IMR-90 (cell line): ENCODE data around the gene JMJD8. TPM values are rescaled to one million over a fixed set of nuclear protein-coding genes. Genes with fewer than 3 reads are reported as not detected.
A peak's percentile ranks its signal among the peaks of the same experiment; 100 is the strongest.

ENCODE experiments used
- ATAC-seq: fragments of 200-7000 bp; cut with Tn5 transposase; 2 replicates; pipeline ENCODE4 v1.9.1; 2020; ENCODE audit warnings: low read depth, mild to moderate bottlenecking, moderate library complexity
- BruUV-seq: library from RNA; stranded (reverse); fragments of 400-500 nt; replicated peaks from 2 replicates; lab custom pipeline; 2021; lab: Mats Ljungman, UMichigan
- CTCF ChIA-PET: fragments of 300-600 bp; formaldehyde crosslinking; extraction: SDS; loops from one replicate; lab custom pipeline; 2021; ENCODE audit warnings: antibody characterized with exemption; lab: Yijun Ruan, JAX
- POLR2A ChIA-PET: fragments of 300-600 bp; sonication (Branson Sonifier 250); formaldehyde crosslinking; loops from one replicate; lab custom pipeline; 2022; ENCODE audit warnings: antibody characterized with exemption; ENCODE audit not compliant: unreplicated experiment; lab: Charles Lee
- DNase-seq: peaks from one replicate; pipeline ENCODE4 v3.0.0; 2013
- H2AFZ ChIP-seq: replicated peaks from 2 replicates; pipeline ENCODE3; 2013; ENCODE audit warnings: low read length, mild to moderate bottlenecking; ENCODE audit not compliant: poor library complexity
- H2AK5ac ChIP-seq: 2 replicates; pipeline ENCODE4 v1.6.1; 2013; ENCODE audit warnings: low read depth, low read length, inconsistent platforms
- H2AK9ac ChIP-seq: replicated peaks from 2 replicates; pipeline ENCODE3; 2013; ENCODE audit warnings: mild to moderate bottlenecking, low read depth, low read length, moderate library complexity; ENCODE audit not compliant: poor library complexity
- H2BK120ac ChIP-seq: 2 replicates; pipeline ENCODE4 v1.6.1; 2013; ENCODE audit warnings: low read depth, low read length, inconsistent platforms
- H2BK15ac ChIP-seq: 3 replicates; pipeline ENCODE4 v1.6.1; 2013; ENCODE audit warnings: low read depth, low read length, inconsistent platforms
- H2BK20ac ChIP-seq: 2 replicates; pipeline ENCODE4 v1.6.1; 2013; ENCODE audit warnings: low read depth, mild to moderate bottlenecking, inconsistent platforms, low read length, moderate library complexity
- H2BK5ac ChIP-seq: 2 replicates; pipeline ENCODE4 v1.6.1; 2013; ENCODE audit warnings: mild to moderate bottlenecking, low read depth, low read length, inconsistent platforms; ENCODE audit not compliant: poor library complexity, severe bottlenecking
- H3K14ac ChIP-seq: replicated peaks from 2 replicates; pipeline ENCODE4 v1.6.1; 2013; ENCODE audit warnings: low read depth, low read length, inconsistent platforms
- H3K18ac ChIP-seq: 2 replicates; pipeline ENCODE4 v1.6.1; 2013; ENCODE audit warnings: low read depth, low read length, control low read depth
- H3K23ac ChIP-seq: 2 replicates; pipeline ENCODE4 v1.6.1; 2013; ENCODE audit warnings: low read depth, low read length, inconsistent platforms
- H3K27ac ChIP-seq: 2 replicates; pipeline ENCODE4 v1.5.1; 2013; ENCODE audit warnings: mild to moderate bottlenecking, control low read depth, low read length; ENCODE audit not compliant: insufficient read depth
- H3K27me3 ChIP-seq: 2 replicates; pipeline ENCODE4 v1.6.1; 2013; ENCODE audit warnings: low read length; ENCODE audit not compliant: control insufficient read depth, insufficient read depth
- H3K36me3 ChIP-seq: 2 replicates; pipeline ENCODE4 v1.6.1; 2013; ENCODE audit warnings: low read length, mixed read lengths; ENCODE audit not compliant: control insufficient read depth, insufficient read depth
- H3K4ac ChIP-seq: 2 replicates; pipeline ENCODE4 v1.6.1; 2013; ENCODE audit warnings: low read depth, low read length, inconsistent platforms
- H3K4me1 ChIP-seq: 2 replicates; pipeline ENCODE4 v1.6.1; 2013; ENCODE audit warnings: low read length, mixed read lengths; ENCODE audit not compliant: control insufficient read depth, insufficient read depth
- H3K4me2 ChIP-seq: 2 replicates; pipeline ENCODE4 v1.6.1; 2013; ENCODE audit warnings: low read depth, mild to moderate bottlenecking, control low read depth, low read length, moderate library complexity
- H3K4me3 ChIP-seq: 2 replicates; pipeline ENCODE4 v1.5.1; 2013; ENCODE audit warnings: low read depth, mild to moderate bottlenecking, control low read depth, low read length, moderate library complexity; ENCODE audit not compliant: insufficient read depth
- H3K56ac ChIP-seq: 2 replicates; pipeline ENCODE4 v1.6.1; 2013; ENCODE audit warnings: low read length, inconsistent platforms; ENCODE audit not compliant: insufficient read depth; ENCODE audit errors: extremely low read depth
- H3K79me1 ChIP-seq, 2 experiments: 2 replicates each; pipeline ENCODE4 v1.6.1; 2013; ENCODE audit warnings: low read length in 2 of 2, inconsistent platforms in 1 of 2, low read depth in 1 of 2
- H3K9ac ChIP-seq: 2 replicates; pipeline ENCODE4 v1.6.1; 2013; ENCODE audit warnings: low read depth, low read length, control low read depth
- H3K9me1 ChIP-seq: 2 replicates; pipeline ENCODE4 v1.6.1; 2013; ENCODE audit warnings: low read length, inconsistent platforms; ENCODE audit not compliant: insufficient read depth
- H3K9me3 ChIP-seq: 2 replicates; pipeline ENCODE4 v1.6.1; 2013; ENCODE audit warnings: low read length; ENCODE audit not compliant: control insufficient read depth, insufficient read depth
- H4K20me1 ChIP-seq: 2 replicates; pipeline ENCODE4 v1.6.1; 2013; ENCODE audit warnings: low read length, inconsistent platforms; ENCODE audit not compliant: insufficient read depth
- H4K5ac ChIP-seq: 2 replicates; pipeline ENCODE4 v1.6.1; 2013; ENCODE audit warnings: mild to moderate bottlenecking, low read depth, low read length, control low read depth
- H4K8ac ChIP-seq, 2 experiments: 2 replicates each; pipeline ENCODE4 v1.6.1; 2013; ENCODE audit warnings: low read depth in 2 of 2, low read length in 2 of 2, control low read depth in 1 of 2, inconsistent platforms in 1 of 2
- H4K91ac ChIP-seq: 2 replicates; pipeline ENCODE4 v1.6.1; 2013; ENCODE audit warnings: low read depth, low read length, inconsistent platforms; ENCODE audit not compliant: insufficient read depth
- BHLHE40 ChIP-seq: fragments of 150-350 bp; IDR thresholded peaks from 2 replicates; pipeline ENCODE4 v1.6.1; 2016; ENCODE audit warnings: mild to moderate bottlenecking, low read depth, low read length
- CHD1 ChIP-seq: IDR thresholded peaks from 2 replicates; pipeline ENCODE4 v1.6.1; 2012; ENCODE audit warnings: low read depth, low read length, improper control_type of control experiment
- MAZ ChIP-seq: IDR thresholded peaks from 2 replicates; pipeline ENCODE4 v1.6.1; 2012; ENCODE audit warnings: low read depth, mild to moderate bottlenecking, low read length, improper control_type of control experiment, moderate library complexity, borderline replicate concordance
- NFE2L2 ChIP-seq: fragments of 150-350 bp; IDR thresholded peaks from 2 replicates; pipeline ENCODE4 v1.6.1; 2016; ENCODE audit warnings: low read depth, mild to moderate bottlenecking, low read length
- WGBS, 2 experiments: methylation state at CpG; one replicate each; pipeline versions ENCODE4 v1.1.5 to v1.1.7; 2013; ENCODE audit warnings: missing lambda C conversion rate in 2 of 2; ENCODE audit not compliant: insufficient read length in 1 of 2; ENCODE audit errors: extremely low coverage in 2 of 2; 5-methylcytosine and 5-hydroxymethylcytosine counted together
- dilution Hi-C: fragments of 300-500 bp; cut with HindIII; formaldehyde crosslinking; loops from one replicate; pipeline ENCODE4 v1.14.3; 2018; ENCODE audit warnings: low sequenced_read_pairs; ENCODE audit not compliant: unreplicated experiment
- in situ Hi-C: fragments of 300-500 bp; cut with MboI; formaldehyde crosslinking; loops from 3 replicates; pipeline ENCODE4 v1.14.3; 2019; ENCODE audit warnings: low sequenced_read_pairs, inconsistent platforms, mixed read lengths
- intact Hi-C: fragments of 100-400 bp; cut with micrococcal nuclease; formaldehyde crosslinking; loops from 2 replicates; pipeline ENCODE4 v1.10.0; 2022
- polyA plus RNA-seq, 3 experiments: library from polyadenylated mRNA; depleted of rRNA; stranded (reverse); fragments of >200 nt; gene quantifications; 2 replicates each; pipeline ENCODE4 v1.2.3, GENCODE V29; 2012; ENCODE audit warnings: low replicate concordance in 1 of 3
- total RNA-seq: library from RNA; depleted of rRNA; stranded (reverse); fragments of >200 nt; gene quantifications from 2 replicates; pipeline ENCODE4 v1.2.3, GENCODE V29; 2012

JMJD8 gene
- total and polyA plus RNA-seq, 2 of the 4 experiments (the other 2 are of a cell fraction), result 17.7 to 62.5 TPM

GRCh38 chr16:683396-684070 is 601 bp downstream of the JMJD8 start:
- Histone ChIP-seq H3K18ac (no peak overlapping the region), H2BK5ac (peak overlapping the region; percentile 29), H3K56ac (no peak overlapping the region), H3K9me1 (peaks cover 15% of the 10 kb centered on the region), H3K79me1 (peaks cover 9 to 54% of the 10 kb centered on the region in 2 experiments; a peak in 3 of 4 replicates), H3K36me3 (peaks cover 41% of the 10 kb centered on the region), H3K4ac (peak overlapping the region; percentile 63), H3K4me2 (peak overlapping the region; percentile 85), H3K4me3 (peak overlapping the region; percentile 81), H2BK120ac (no peak overlapping the region), H3K9ac (peak overlapping the region; percentile 72), H3K23ac (no peak overlapping the region), H2AFZ (peak overlapping the region; percentile 87), H3K27ac (peak overlapping the region; percentile 54), H4K5ac (0 out of 2 replicates have a peak overlapping the region, but pooled peaks have one; percentile 32), H3K4me1 (peaks cover 20% of the 10 kb centered on the region), H2BK15ac (no peak overlapping the region), H3K14ac (no peak overlapping the region), H3K9me3 (no peaks in the 10 kb centered on the region), H2BK20ac (no peak overlapping the region), H2AK9ac (peak overlapping the region; percentile 93), H4K91ac (no peak overlapping the region; the same call in 1 of the 2 replicates), H2AK5ac (peak overlapping the region; percentile 87), H4K20me1 (peaks cover 34% of the 10 kb centered on the region), H4K8ac (peak overlapping the region; percentile 28 to 73; a peak in 2 of 4 replicates), H3K27me3 (no peaks in the 10 kb centered on the region)
- TF ChIP-seq CHD1 (no peak), BHLHE40 (no peak), MAZ (no peak), NFE2L2 (no peak)
- no peak for ATAC-seq
- intact Hi-C loops, result no loop called here
- ChIA-PET POLR2A (no interaction called here), CTCF (interaction anchor here (0.7 kb wide), 1 partner anchor 163 kb away, joined by 3 read pairs; no protein-coding TSS in a partner anchor)
- DNase-seq, result no peak
- dilution Hi-C loops, result no loop called here
- in situ Hi-C loops, result no loop called here
- WGBS, 2 experiments, result 13% methylated on average over 36 of the region's 57 CpGs; no CpG with 5 or more reads in 1 of the 2 experiments
- BruUV-seq, result no TSS peak
